Amygdala (tissue), 56 donors: ENCODE results near the gene NAGLU.

ENCODE experiments used
- DNase-seq, 56 donors: peaks; one replicate each; lab custom pipeline; 2025; lab: John Stamatoyannopoulos, UW

NAGLU gene

GRCh38 chr17:42536048-42536371 lies at the start of gene NAGLU:
Gene NAGLU, plus strand, starts transcription at chr17:42536241. Its CDS starts 32 bp downstream, at chr17:42536273.
- peak; percentile 62 to 98 (median 89) for DNase-seq

- DNase-seq: no peak
These were observed 48.0 kb upstream of the NAGLU start for GRCh38 chr17:42488032-42488431.

GRCh38 chr17:42493319-42493718 lies 42.7 kb upstream of the NAGLU start:
- DNase-seq: no peak

- no peak for DNase-seq
These were observed 41.4 kb upstream of the NAGLU start for GRCh38 chr17:42494673-42495072.

GRCh38 chr17:42498828-42499227 lies 37.2 kb upstream of the NAGLU start:
- no peak for DNase-seq

GRCh38 chr17:42502091-42502490 lies 34.0 kb upstream of the NAGLU start:
- no peak for DNase-seq

GRCh38 chr17:42502926-42503325 lies 33.1 kb upstream of the NAGLU start:
- no peak for DNase-seq

GRCh38 chr17:42507671-42508070 lies 28.4 kb upstream of the NAGLU start:
- no peak for DNase-seq

GRCh38 chr17:42508426-42509165 lies 27.4 kb upstream of the NAGLU start:
- DNase-seq: no peak

GRCh38 chr17:42509409-42509808 lies 26.6 kb upstream of the NAGLU start:
- DNase-seq: no peak

- DNase-seq: no peak
These were observed 26.2 kb upstream of the NAGLU start for GRCh38 chr17:42509841-42510240.

GRCh38 chr17:42512246-42512645 lies 23.8 kb upstream of the NAGLU start:
- no peak for DNase-seq

- no peak for DNase-seq
These were observed 23.2 kb upstream of the NAGLU start for GRCh38 chr17:42512733-42513251.

- DNase-seq: no peak
These were observed 22.4 kb upstream of the NAGLU start for GRCh38 chr17:42513686-42514085.

GRCh38 chr17:42514279-42514678 lies 21.8 kb upstream of the NAGLU start:
- DNase-seq: no peak

- no peak for DNase-seq
These were observed 21.2 kb upstream of the NAGLU start for GRCh38 chr17:42514867-42515266.

- peak in 45 of 56 donors; percentile 14 to 83 (median 46) for DNase-seq
These were observed 18.5 kb upstream of the NAGLU start for GRCh38 chr17:42517516-42517915.

- peak in 16 of 56 donors; percentile 9 to 46 (median 22) for DNase-seq
These were observed 17.8 kb upstream of the NAGLU start for GRCh38 chr17:42518046-42518754.

GRCh38 chr17:42518755-42519545 lies 17.1 kb upstream of the NAGLU start:
- peak in 2 of 56 donors; percentile 26 to 44 for DNase-seq

GRCh38 chr17:42519546-42520491 lies 16.2 kb upstream of the NAGLU start:
- peak in 45 of 56 donors; percentile 27 to 83 (median 62) for DNase-seq
